Measurements from ENCODE around the gene MAP7.
A peak's percentile ranks its signal among the peaks of the same experiment; 100 is the strongest.
"Not testable (repeated sequence)": the region's sequence is repeated elsewhere in the genome, so short reads cannot be mapped to it uniquely, and the experiment has no call there.

MAP7 gene

DNA sequence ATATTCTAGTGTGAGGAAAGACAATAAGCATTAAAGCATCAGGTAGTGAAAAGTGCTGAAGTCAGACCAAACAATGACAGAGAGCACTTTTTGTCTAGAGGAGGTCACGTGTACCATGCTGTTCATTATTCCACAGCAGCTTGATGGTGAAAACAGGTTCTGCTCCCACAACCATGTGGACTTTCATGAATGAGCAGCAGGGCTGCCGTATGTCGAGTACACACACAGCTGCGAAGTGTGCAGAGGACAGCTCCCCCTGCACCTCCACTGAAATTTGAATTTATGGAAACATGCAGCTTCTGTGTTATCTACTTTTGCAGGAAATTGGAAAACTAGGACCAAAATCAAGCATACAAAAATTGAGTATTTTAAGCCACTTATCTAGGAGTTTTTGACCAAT, 85.3 kb downstream of the MAP7 start:
- DNase-seq: peak; percentile 53

DNA sequence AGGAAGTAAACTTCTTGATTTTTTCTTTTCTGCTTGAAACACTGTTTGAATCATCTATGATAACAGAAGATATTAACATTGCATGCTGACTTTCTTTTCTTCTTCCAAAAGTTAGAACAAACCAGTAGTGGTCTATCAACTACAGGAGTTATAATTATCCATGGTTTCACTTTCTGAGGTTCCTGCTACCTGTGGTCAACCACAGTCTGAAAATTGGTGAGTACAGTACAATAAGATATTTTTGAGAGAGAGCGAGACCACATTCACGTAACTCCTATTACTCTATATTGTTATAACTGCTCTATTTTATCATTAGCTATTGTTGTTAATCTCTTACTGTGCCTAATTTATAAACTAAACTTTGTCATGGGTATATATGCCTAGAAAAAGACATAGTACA, 86.1 kb downstream of the MAP7 start:
- no peak for DNase-seq

DNA sequence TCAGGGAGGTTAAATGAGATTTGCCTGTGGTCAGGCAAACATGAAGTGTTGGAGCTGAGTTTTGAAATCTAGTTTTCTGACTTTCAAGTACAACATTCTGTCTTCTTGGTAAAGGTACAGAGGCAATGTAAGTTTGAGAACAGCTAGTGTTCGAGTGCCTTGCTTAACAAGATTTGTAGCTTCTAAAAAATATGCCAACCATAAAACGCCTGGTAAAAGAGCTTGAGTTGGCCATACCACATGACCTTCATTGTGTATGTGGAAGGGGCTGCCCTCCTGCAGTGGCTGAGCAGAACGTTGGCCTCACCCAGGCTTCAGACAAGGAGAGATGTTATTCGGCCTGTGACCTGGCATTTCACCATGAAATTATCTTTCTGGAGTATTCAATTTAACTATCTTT, 86.5 kb downstream of the MAP7 start:
- no peak for DNase-seq

DNA sequence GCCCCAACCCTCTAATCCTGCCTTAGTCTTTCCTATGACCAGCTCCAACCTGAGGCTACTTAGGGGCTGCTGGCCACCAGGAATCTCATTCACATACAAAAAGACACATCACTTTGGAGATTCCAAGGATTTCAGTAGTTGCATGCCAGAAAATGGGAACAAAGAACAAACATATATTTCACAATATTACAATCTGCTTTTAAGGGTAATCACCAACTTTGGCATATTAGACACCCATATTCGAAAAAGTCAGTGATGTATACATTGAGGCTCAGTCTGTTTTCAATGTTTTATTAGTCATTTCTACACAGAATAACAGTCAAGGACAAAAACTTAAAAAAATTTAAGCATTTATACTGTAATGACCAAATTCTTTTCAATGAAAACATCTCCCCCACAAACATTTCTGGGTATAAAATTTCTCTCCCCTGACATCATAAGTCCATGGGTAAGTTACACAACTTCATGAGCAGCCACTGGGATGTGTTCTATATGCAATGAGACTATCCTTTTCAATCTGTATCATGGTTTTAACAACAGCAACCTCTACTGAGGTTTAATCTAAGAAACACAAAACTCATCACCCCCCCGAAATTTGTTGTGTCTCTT, 103.5 kb downstream of the MAP7 start:
- DNase-seq: no peak

DNA sequence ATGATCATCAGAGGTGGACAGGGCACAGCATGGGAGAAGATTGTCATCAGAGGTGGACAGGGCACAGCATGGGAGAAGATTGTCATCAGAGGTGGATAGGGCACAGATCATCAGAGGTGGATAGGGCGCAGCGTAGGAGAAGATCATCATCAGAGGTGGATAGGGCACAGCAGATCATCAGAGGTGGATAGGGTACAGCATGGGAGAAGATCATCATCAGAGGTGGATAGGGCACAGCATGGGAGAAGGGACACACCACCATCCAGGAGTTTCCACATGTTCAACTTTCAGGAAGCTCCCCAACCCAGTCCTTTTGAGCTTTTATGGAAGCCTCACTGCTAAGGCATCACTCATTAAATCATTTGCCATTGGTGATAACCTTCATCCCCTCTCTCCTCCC, 104.1 kb downstream of the MAP7 start:
- no peak for DNase-seq

DNA sequence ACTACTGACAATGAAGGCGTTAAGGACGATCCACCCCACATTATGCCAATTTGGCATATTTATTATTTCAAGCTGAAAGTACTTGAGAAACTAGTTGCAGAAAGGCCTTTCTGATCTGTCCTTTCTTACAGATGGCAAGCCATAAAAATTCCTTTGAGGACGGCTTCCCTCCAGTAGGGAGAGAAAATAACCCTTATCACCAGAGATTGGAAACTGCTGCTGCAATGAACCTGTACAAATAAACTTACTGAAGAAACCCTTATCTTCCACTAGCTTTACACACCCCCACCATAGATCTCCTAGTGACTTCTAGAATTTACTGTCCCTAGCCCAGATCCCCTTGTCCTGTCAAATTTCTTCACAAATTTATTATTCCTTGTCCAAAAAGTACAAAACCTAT, 105.2 kb downstream of the MAP7 start:
- DNase-seq: no peak

DNA sequence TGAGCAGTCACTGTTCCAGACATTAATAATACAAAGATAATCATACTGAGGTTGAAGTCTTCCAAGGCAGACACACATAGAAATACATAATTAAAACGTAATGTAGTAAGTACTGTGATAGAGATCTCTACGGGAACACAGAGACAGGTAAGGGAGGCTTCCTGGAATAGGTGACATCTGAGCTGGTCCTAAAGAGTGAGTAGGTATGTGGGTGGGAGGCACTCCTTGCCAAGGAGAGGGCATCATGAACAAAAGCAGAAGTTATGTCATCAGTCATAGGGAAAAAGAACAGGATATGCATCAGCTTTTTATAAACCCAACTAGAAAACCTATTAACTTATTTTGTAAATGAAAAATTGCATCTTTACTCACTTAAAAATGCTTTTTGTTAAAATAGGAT, 110.0 kb downstream of the MAP7 start:
- DNase-seq: no peak

DNA sequence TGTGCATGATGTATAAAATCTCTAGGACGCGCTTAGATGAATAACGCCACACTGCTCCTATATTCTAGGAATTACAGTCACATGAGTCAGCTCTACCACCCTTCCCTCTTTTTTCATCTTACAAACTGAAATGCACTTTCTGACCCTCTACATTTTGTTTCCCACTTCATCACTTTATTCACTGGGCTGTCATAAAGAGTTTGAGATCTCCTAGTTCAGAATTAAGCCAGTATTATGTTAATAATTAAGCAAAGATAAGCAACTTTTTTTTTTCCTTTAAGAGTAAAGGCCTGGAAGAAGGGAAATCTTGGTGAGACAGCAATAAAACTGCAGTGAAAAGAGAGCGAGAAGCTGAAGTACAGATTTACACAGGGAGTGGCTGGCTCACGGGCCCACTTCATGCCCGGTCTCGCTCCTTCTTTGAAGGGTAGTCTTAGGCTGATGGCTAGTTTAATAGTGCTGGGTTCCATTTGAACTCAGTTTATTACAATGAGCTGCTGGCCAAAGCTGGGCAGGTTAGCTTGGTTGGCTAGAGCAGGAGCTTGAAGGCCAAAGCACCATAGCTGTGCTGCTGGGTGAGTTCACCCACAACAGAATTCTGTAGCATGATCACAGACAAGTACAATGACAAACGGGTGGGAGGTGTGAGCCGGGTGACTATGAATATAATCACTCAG, 110.6 kb downstream of the MAP7 start:
- DNase-seq: no peak

DNA sequence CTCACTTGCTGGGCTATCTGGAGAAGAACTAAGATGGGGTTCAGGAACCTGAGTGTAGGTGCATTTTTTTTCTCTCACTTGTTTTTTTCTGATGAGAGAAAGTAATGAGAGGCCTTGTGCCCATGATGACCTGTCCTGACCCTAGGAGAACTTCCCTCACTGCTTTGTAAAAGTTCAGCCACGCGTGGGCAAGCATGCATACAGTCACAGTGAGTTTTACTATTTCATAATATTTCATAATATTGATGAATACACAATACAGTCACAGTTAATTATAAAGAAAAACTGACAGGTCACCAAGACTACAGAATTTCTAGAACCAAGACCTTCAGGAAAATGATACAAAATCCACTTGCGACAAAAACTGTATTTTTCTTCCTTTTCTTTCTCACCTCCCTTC, 111.8 kb downstream of the MAP7 start:
- no peak for DNase-seq

DNA sequence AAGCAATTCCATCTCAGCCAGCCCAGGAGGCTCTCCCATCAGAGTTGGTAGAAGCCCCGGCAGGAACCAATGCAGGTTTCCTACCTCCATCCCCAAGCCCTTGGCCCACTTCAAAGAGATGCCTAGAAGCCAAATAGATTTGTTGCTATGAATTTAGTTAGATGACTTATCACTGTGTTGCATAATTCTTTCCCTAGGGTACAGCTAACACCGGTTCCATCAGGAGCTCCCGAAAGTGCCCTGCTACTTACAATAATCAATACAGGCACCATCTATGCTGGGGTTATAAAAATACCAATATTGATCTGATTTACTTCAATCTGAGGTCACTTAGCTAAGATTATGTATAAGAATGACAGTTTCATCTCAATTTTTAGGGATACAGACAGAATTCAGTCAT, 113.0 kb downstream of the MAP7 start:
- DNase-seq: no peak

DNA sequence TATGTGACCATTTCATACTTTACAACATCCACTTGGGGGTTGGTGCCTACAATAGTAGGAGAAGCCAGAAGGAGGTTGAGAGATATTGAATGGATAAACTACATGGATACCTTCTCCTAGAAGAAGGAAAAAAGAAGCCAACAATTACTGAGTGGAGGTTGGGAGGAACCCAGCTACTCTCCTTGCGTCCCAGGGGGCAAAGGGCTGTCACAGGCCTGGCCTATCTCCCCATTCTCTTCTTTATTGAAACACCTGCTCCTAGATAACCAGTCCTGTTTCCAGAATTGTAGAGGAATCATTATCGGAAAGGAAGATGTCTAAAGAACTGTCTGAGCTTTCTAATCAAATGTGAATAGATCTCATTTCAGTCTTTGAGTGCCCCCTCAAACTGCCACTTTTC, 115.1 kb downstream of the MAP7 start:
- no peak for DNase-seq

DNA sequence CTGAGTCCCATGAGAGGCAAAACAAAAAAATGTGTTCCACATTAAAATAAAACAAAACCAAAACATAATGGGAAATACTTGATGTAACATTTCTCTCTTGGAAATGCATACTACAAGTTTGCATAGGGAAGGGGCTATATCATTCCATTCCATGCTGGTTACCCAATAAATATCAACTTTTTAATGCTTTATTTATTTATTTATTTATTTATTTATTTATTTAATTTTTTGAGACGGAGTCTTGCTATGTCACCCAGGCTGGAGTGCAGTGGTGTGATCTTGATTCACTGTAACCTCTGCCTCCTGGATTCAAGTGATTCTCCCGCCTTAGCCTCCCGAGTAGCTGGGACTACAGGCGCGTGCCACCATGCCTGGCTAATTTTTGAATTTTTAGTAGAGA, 118.9 kb downstream of the MAP7 start:
- DNase-seq: not testable (repeated sequence)

DNA sequence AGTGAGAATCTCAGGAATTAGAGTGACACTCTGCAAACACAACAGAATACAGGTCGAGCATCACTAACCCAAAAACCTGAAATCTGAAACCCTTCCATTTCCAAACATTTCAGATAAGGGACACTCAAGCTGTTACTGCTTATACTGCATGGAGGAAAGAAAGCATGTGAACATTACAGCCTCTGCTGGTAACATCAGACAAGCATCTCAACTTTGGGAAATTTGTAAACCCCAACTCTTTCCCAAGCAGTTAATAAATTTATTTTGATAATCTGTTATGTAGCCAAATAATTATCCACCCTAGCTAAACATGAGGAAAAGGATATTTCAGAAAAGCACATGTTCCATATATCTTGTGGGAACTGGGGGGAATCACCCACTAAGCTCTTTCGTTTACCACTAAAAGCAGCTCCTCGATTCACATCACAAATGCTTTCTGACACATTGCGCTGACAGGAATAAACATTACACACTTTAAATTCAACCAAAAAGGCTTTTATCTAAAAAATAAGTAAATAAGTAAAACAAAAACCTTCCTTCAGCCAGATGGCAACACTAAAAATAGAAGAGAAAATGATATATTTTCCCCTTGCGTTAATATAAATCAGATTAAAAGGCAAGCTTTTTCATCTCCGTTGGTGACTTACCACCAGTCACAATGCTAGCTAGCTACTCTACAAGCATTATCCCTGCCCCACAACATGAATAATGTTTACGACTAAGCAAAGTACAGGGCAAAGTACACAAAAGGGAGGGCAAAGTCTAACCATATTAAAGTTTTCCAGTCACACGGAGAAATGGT, 120.8 kb downstream of the MAP7 start:
- DNase-seq: peak; percentile 4

DNA sequence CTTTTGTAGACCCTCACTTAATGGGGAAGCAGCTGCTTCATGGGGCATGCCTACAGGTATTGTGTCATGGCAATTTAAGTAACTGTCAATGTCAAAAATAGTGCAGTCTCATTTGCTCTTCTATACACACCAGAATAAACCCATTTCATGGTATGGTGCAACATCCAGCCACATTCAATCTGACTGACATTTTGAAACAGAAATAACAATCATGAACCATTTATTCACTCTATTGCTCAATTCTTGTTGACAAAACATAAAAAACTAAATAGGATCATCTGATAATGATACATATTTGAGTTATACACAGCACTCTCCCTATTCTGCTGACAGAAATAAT, 122.9 kb downstream of the MAP7 start:
- no peak for DNase-seq

DNA sequence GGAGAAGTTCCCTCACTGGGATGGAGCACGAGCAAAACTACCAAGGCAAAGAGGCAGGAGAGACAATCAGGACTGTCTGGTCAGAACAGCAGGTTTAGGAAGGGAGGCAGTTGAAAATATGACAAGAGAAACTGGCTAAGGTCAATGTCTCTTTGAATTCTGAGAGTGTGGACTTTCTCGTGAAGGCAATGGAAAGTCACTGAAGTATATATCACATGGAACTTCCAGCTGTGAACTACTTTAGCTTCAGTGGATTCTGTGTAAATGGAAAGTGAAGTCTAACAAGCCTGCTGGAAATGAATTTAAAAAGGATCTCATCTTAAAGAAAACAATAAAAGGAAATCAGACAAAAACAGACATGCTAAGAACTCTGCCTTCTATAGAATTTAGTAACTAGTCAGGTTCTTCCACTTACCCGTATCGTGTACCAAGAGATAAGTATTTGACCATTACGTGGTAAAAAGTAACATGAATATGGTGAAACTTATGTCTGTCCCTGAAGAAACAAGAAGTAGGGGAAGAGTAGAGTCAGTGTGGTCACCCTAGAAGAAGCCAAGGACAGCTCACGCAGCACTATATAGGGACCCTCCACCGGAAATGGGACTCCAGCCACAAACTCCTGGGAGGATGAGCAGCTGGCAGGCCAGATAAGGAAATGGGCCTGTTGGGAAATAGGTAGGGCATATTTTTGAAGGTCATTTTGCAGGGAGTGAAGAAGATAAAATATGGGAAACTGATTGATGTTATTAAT, 123.4 kb downstream of the MAP7 start:
- no peak for DNase-seq

DNA sequence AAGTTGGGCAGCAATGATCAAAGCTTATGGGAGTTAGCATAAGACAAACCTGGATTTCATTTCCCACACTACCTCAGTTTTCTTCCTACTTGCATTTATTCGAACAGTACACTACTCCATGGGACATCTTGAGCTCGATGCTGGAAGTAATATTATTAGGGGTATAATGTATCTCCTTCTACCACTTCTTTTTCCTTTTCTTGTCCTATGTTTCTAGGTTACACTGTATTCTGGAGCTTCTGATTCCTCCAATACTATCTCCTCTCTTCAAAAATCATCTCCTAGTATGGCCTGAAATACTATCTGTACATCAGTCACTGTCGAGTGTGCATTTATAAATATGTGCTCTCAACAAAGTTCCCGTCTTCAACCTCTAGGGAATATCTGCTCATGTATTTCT, 124.4 kb downstream of the MAP7 start:
- no peak for DNase-seq

DNA sequence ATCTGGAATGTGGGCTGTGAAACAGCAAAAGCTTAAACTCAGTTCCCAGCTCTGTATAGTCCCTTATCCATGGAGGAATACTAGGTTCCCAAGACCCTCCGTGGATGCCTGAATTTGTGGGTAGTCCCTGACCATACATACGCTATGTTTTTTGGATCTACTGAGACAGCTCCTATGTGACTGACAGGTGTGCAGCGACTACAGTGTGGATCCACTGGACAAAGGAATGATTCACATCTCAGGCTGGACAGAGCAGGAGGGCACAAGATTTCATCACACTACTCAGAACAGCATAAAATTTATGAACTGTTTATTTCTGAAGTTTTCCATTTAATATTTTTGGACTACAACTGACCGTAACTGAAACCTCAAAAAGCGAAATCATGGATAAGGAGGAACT, 125.3 kb downstream of the MAP7 start:
- DNase-seq: no peak

DNA sequence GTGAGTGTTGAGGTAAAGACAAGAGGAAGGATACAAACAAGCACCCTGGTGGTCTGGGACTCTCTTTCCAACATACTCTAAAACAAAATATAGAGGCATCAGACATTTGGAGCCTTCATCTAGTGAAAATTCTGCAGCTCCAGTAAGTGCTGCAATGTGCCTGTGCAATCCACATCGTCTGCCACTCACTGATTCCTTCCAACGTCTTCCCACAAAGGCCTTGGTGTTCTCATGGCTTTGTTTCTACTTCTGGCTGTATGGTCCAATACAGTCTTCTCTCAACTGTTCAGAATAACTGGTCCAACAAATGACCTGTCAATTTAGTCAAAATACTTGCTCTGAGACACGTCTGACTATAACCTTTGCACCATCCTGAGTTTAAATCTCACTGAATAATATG, 125.8 kb downstream of the MAP7 start:
- DNase-seq: no peak

DNA sequence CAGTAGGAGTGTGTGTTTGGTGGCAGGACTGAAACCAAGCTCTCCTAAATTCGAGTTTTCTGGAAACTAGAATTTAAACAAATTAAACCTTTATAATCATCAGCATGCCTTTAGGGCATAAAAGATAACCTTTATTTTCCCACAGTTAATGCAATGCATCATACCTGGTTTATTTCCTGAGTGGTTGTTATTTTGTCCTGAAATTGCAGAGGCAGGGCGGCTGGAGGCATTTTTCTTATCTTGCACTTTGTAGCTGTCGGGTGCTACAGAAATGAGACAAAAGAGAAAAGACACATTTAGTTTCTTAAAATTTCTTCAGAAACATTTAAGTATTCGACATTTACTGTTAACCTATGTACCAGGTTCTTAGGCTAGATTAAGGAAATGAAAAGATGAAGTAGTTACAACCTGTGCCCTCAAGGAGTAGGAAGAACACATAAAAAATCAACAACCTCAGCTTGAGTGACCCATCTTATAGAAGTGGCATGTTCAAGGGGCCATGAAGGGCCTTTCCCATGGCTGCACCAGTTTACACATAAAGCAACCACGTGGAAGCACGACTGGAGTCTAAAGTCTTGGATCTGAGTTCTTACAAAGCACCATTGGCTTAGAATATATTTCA, 128.6 kb downstream of the MAP7 start:
- DNase-seq: no peak

DNA sequence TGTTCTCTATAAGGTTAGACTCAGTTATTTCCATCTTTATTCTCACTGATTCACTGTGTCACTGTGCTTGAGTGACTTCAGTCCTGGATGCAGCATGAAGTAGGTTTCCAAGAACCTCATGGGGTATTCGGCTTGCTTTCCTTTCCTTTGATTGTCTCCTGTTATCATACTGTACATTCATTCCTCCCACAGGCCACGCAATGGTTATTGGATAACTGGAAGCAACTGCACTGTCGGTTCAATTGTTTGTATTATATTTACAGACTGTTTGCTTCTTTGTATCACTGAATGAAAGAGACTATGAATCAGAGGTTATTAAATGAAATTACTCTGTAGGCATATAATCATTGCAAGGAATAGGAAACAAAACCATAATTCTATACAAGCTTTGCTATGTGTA, 129.4 kb downstream of the MAP7 start:
- DNase-seq: no peak

DNA sequence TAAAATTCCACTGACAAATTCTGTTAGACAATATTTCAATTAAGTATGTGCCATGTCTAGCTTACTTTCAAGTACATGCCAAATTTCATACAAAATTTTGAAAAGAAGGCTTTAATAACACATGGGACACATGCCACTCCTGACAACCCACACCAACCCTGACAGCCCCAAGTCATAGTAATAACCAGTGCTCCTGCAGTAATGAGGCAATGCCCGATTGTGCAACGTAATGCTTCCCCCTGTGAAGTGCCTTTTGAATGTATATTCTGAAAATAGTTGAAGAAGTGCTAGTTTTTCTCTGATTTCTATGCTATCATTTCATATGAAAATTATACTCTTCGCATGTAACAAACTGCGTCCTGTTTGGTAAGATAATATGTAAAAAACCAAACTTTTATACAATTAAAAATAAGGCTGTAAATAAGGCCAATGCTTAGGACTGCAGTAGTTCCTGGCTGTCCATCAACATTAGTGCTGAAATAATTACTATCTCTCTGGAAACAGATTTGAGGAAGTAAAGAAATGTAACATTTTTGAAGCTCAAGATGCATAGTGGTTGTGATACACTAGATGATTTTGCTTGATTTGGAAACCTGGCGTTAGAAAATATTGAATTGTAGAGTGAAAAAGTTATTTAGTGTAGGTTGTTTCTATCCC, 134.7 kb downstream of the MAP7 start:
- no peak for DNase-seq

DNA sequence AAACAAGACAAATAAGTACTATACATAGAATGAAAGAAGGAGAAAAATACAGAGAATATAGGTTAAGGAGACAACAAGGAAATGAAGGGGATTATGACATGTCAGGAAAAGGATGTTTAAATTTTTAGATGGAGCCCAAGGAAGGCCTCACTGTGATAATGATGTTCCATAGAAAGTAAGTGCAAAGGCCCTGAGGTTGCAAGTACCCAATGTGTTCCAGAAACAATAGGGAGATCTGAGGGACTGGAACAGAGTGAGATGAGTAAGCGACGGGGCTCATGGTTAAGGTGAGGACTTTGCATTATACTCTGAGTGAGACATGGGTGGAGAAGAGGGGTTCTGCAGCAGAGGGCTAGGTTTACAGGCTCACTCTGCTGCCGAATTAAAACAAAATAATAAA, 137.8 kb downstream of the MAP7 start:
- no peak for DNase-seq

Data from NCI-H1694 (cell line).